ENCODE data around the gene RGS7. TPM values are rescaled to one million over a fixed set of nuclear protein-coding genes. Genes with fewer than 3 reads are reported as not detected.

The RGS7 gene
- total RNA-seq, 1 donor from 2014 or later: 16.0 TPM

DNA sequence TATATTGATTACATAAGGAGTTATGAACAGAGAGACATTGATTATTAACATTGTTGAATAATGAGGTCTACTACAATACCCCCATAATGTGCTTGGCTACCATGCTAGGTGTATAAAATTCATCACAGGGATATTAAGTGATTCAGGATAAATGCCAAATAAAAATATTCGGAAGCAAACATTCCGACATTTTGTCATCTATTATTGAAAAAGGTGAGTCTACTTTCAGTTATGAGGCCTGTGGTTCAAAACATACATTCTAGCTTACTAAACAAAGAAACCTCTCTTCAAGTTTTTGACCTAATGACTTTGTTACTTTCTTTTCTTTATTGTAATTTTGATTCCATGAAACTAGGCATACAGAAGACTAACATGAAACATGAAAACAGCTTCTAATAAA, 554.7 kb downstream of the RGS7 start:
- no peaks in the 10 kb centered on the region for H3K36me3 Mint-ChIP-seq (ENCODE audit: unreplicated experiment)
- H3K27ac Mint-ChIP-seq (ENCODE audit: unreplicated experiment): no peak overlapping the region
- DNase-seq: no peak
- peaks cover 2% of the 10 kb centered on the region for H3K9me3 Mint-ChIP-seq (ENCODE audit: unreplicated experiment)
- TF ChIP-seq, protein P1, sequence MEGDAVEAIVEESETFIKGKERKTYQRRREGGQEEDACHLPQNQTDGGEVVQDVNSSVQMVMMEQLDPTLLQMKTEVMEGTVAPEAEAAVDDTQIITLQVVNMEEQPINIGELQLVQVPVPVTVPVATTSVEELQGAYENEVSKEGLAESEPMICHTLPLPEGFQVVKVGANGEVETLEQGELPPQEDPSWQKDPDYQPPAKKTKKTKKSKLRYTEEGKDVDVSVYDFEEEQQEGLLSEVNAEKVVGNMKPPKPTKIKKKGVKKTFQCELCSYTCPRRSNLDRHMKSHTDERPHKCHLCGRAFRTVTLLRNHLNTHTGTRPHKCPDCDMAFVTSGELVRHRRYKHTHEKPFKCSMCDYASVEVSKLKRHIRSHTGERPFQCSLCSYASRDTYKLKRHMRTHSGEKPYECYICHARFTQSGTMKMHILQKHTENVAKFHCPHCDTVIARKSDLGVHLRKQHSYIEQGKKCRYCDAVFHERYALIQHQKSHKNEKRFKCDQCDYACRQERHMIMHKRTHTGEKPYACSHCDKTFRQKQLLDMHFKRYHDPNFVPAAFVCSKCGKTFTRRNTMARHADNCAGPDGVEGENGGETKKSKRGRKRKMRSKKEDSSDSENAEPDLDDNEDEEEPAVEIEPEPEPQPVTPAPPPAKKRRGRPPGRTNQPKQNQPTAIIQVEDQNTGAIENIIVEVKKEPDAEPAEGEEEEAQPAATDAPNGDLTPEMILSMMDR (IDR thresholded peaks at IDR 0.05; ENCODE audit: partially characterized antibody, unreplicated experiment): no peak
- H3K4me1 Mint-ChIP-seq (ENCODE audit: low read depth, unreplicated experiment): no peaks in the 10 kb centered on the region
- H3K4me3 Mint-ChIP-seq (ENCODE audit: unreplicated experiment): no peak overlapping the region
- no peaks in the 10 kb centered on the region for H3K27me3 Mint-ChIP-seq (ENCODE audit: unreplicated experiment)

DNA sequence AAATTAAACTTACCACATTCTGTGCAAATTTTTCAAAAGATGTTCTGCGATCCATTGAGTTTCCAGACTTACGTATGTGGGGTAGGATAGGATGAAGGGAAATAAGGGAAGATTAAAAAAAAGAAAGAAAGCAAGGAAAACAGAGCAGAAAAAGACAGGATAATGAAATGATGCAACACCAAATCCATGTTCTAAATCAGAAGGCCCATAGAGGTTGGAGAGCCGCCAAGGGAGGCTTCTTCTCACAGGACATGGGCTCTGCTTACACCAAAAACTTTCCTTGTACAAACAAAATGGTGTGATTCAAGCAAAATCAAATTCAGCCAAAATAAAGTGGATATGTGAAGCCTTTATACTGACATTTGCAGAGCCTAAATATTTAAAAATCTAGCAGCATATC, 555.6 kb downstream of the RGS7 start:
- TF ChIP-seq, protein P1 (IDR thresholded peaks at IDR 0.05; ENCODE audit: partially characterized antibody, unreplicated experiment): no peak

DNA sequence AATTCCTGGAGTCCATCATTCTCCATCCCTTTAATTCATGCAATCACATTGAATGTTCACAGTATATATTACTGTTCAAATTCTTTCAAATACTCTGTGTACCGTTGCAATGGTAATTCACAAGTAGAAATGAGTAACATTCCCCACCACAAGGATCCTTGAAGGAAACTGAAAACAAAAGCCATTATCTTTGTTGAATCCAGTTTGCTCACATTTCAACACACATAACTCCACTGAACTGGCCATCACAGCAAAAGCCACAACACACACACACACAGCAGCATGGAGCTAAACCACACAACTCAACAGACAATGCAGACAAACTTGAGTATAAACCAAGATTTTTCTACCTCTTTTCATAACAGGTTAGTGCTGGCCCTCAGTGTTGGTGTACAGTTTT, 556.7 kb downstream of the RGS7 start:
- Mint-ChIP-seq H3K27me3 (ENCODE audit: unreplicated experiment) (no peaks in the 10 kb centered on the region), H3K27ac (ENCODE audit: unreplicated experiment) (no peak overlapping the region), H3K9me3 (ENCODE audit: unreplicated experiment) (peaks cover 2% of the 10 kb centered on the region), H3K4me3 (ENCODE audit: unreplicated experiment) (no peak overlapping the region), H3K36me3 (ENCODE audit: unreplicated experiment) (no peaks in the 10 kb centered on the region), H3K4me1 (ENCODE audit: low read depth, unreplicated experiment) (peaks cover 1% of the 10 kb centered on the region)
- TF ChIP-seq, protein P1 (IDR thresholded peaks at IDR 0.05; ENCODE audit: partially characterized antibody, unreplicated experiment): no peak
- no peak for DNase-seq

More for the DNA sequence above, 555.6 kb downstream of the RGS7 start:
- Mint-ChIP-seq H3K9me3 (ENCODE audit: unreplicated experiment) (peaks cover 2% of the 10 kb centered on the region), H3K27ac (ENCODE audit: unreplicated experiment) (no peak overlapping the region), H3K27me3 (ENCODE audit: unreplicated experiment) (no peaks in the 10 kb centered on the region), H3K36me3 (ENCODE audit: unreplicated experiment) (no peaks in the 10 kb centered on the region), H3K4me3 (ENCODE audit: unreplicated experiment) (no peak overlapping the region), H3K4me1 (ENCODE audit: low read depth, unreplicated experiment) (peaks cover 1% of the 10 kb centered on the region)
- no peak for DNase-seq

DNA sequence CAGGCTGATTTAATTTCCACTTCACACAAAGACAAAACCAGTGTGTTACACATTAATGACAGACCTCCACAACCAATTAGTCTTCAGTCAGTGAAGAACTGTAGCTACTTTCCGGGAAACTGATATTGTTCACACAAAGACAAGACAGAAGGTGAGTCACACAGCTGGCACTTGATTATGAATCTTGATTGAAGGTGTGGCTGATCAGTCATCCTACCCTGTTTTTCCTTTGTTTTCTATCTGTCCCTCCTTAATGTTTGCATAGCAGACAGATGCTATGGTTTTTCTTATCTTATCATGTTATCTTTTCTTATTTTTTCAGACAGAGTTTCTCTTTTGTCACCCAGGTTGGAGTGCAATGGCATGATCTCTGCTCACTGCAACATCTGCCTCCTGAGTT, 560.0 kb downstream of the RGS7 start:
- TF ChIP-seq, protein P1 (IDR thresholded peaks at IDR 0.05; ENCODE audit: partially characterized antibody, unreplicated experiment): no peak
- peaks cover 1% of the 10 kb centered on the region for H3K4me1 Mint-ChIP-seq (ENCODE audit: low read depth, unreplicated experiment)
- DNase-seq: no peak
- no peak overlapping the region for H3K27ac Mint-ChIP-seq (ENCODE audit: unreplicated experiment)
- H3K9me3 Mint-ChIP-seq (ENCODE audit: unreplicated experiment): peaks cover 2% of the 10 kb centered on the region
- H3K36me3 Mint-ChIP-seq (ENCODE audit: unreplicated experiment): no peaks in the 10 kb centered on the region
- no peaks in the 10 kb centered on the region for H3K27me3 Mint-ChIP-seq (ENCODE audit: unreplicated experiment)
- no peak overlapping the region for H3K4me3 Mint-ChIP-seq (ENCODE audit: unreplicated experiment)

DNA sequence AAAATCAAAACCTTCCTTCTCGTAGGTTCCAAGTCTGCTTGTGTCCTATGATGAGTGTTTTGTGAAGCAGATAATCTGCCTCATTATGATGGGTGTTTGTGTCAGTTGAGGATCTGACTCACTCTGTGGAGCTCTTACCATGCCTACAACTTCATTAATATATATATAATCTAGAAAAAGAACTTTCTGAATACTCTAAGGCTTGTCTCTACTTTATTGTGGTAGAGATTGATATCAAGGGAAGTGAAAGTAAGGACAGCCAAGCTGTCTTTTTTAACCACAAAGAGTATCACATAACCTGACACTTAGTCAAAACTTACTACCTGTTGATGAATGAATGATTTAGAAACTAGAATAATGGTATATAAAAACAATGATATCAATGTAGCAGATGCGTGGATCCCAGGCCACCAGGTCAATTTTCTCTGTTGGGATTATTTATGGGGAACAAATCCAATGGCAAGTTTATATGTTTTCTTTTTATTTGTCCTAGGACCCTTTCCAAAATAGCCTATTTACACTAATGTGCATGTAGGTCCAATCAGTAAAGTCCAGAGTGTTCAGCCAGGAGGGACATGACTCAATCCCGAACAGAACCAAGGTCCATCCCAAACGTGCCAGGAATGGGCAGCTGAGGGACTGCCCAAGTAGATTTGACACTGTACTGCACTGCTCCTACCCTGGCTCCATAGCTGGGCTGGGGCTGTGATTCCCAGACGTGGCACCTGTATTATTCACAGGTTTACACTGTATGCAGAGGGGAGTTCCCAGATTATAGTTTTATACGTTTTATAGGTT, 562.8 kb downstream of the RGS7 start:
- H3K27me3 Mint-ChIP-seq (ENCODE audit: unreplicated experiment): no peaks in the 10 kb centered on the region
- no peaks in the 10 kb centered on the region for H3K9me3 Mint-ChIP-seq (ENCODE audit: unreplicated experiment)
- no peak overlapping the region for H3K4me3 Mint-ChIP-seq (ENCODE audit: unreplicated experiment)
- H3K27ac Mint-ChIP-seq (ENCODE audit: unreplicated experiment): no peak overlapping the region
- no peaks in the 10 kb centered on the region for H3K36me3 Mint-ChIP-seq (ENCODE audit: unreplicated experiment)
- DNase-seq: no peak
- peaks cover 1% of the 10 kb centered on the region for H3K4me1 Mint-ChIP-seq (ENCODE audit: low read depth, unreplicated experiment)
- TF ChIP-seq, protein P1 (IDR thresholded peaks at IDR 0.05; ENCODE audit: partially characterized antibody, unreplicated experiment): no peak
